ENCODE measurements around the gene CYP51A1.
"Not testable (repeated sequence)": the region's sequence is repeated elsewhere in the genome, so short reads cannot be mapped to it uniquely, and the experiment has no call there.

CYP51A1 gene

GRCh38 chr7:92088266-92088665 lies 46.0 kb downstream of the CYP51A1 start:
- no peak overlapping the region for H3K9ac ChIP-seq (ENCODE audit: low read depth in 1 of 2, low read length in 2 of 2)
- H3K27ac ChIP-seq (ENCODE audit: low read depth, low read length): no peak overlapping the region
- no peak overlapping the region for H3K4me3 ChIP-seq (ENCODE audit: low read depth in 1 of 2, low read length in 2 of 2)
- no peaks in the 10 kb centered on the region for H3K27me3 ChIP-seq (ENCODE audit: control insufficient read depth in 1 of 2, insufficient read depth in 2 of 2, low read length in 2 of 2)
- H3K9me3 ChIP-seq (ENCODE audit: control insufficient read depth in 1 of 2, low read length in 2 of 2): no peaks in the 10 kb centered on the region
- no peaks in the 10 kb centered on the region for H3K4me1 ChIP-seq (ENCODE audit: control insufficient read depth in 1 of 2, insufficient read depth in 2 of 2, low read length in 2 of 2)
- H3K36me3 ChIP-seq (ENCODE audit: control insufficient read depth in 1 of 2, insufficient read depth in 2 of 2, low read length in 2 of 2): peaks cover 23 to 81% of the 10 kb centered on the region in 2 donors

- H3K4me3 ChIP-seq (ENCODE audit: low read depth in 1 of 2, low read length in 2 of 2); H3K4me1 ChIP-seq (ENCODE audit: control insufficient read depth in 1 of 2, insufficient read depth in 2 of 2, low read length in 2 of 2); H3K27ac ChIP-seq (ENCODE audit: low read depth, low read length); H3K9ac ChIP-seq (ENCODE audit: low read depth in 1 of 2, low read length in 2 of 2); H3K27me3 ChIP-seq (ENCODE audit: control insufficient read depth in 1 of 2, insufficient read depth in 2 of 2, low read length in 2 of 2); H3K9me3 ChIP-seq (ENCODE audit: control insufficient read depth in 1 of 2, low read length in 2 of 2): not testable (repeated sequence)
- peaks cover 31 to 68% of the 10 kb centered on the region in 2 donors for H3K36me3 ChIP-seq (ENCODE audit: control insufficient read depth in 1 of 2, insufficient read depth in 2 of 2, low read length in 2 of 2)
Observed at GRCh38 chr7:92083922-92084321, 50.4 kb downstream of the CYP51A1 start.

- Histone ChIP-seq H3K36me3 (ENCODE audit: control insufficient read depth in 1 of 2, insufficient read depth in 2 of 2, low read length in 2 of 2) (peaks cover 27 to 42% of the 10 kb centered on the region in 2 donors), H3K4me1 (ENCODE audit: control insufficient read depth in 1 of 2, insufficient read depth in 2 of 2, low read length in 2 of 2) (no peaks in the 10 kb centered on the region), H3K27ac (ENCODE audit: low read depth, low read length) (no peak overlapping the region), H3K4me3 (ENCODE audit: low read depth in 1 of 2, low read length in 2 of 2) (no peak overlapping the region), H3K9me3 (ENCODE audit: control insufficient read depth in 1 of 2, low read length in 2 of 2) (no peaks in the 10 kb centered on the region), H3K27me3 (ENCODE audit: control insufficient read depth in 1 of 2, insufficient read depth in 2 of 2, low read length in 2 of 2) (no peaks in the 10 kb centered on the region), H3K9ac (ENCODE audit: low read depth in 1 of 2, low read length in 2 of 2) (no peak overlapping the region)
Observed at GRCh38 chr7:92076509-92076908, 57.8 kb downstream of the CYP51A1 start.

- H3K4me1 ChIP-seq (ENCODE audit: control insufficient read depth in 1 of 2, insufficient read depth in 2 of 2, low read length in 2 of 2): no peaks in the 10 kb centered on the region
- H3K36me3 ChIP-seq (ENCODE audit: control insufficient read depth in 1 of 2, insufficient read depth in 2 of 2, low read length in 2 of 2): peaks cover 26 to 46% of the 10 kb centered on the region in 2 donors
- H3K4me3 ChIP-seq (ENCODE audit: low read depth in 1 of 2, low read length in 2 of 2): no peak overlapping the region
- H3K9ac ChIP-seq (ENCODE audit: low read depth in 1 of 2, low read length in 2 of 2): no peak overlapping the region
- no peaks in the 10 kb centered on the region for H3K27me3 ChIP-seq (ENCODE audit: control insufficient read depth in 1 of 2, insufficient read depth in 2 of 2, low read length in 2 of 2)
- H3K27ac ChIP-seq (ENCODE audit: low read depth, low read length): no peak overlapping the region
- no peaks in the 10 kb centered on the region for H3K9me3 ChIP-seq (ENCODE audit: control insufficient read depth in 1 of 2, low read length in 2 of 2)
Observed at GRCh38 chr7:92075455-92076158, 58.7 kb downstream of the CYP51A1 start.

- H3K4me3 ChIP-seq (ENCODE audit: low read depth in 1 of 2, low read length in 2 of 2): no peak overlapping the region
- no peaks in the 10 kb centered on the region for H3K27me3 ChIP-seq (ENCODE audit: control insufficient read depth in 1 of 2, insufficient read depth in 2 of 2, low read length in 2 of 2)
- no peak overlapping the region for H3K9ac ChIP-seq (ENCODE audit: low read depth in 1 of 2, low read length in 2 of 2)
- H3K9me3 ChIP-seq (ENCODE audit: control insufficient read depth in 1 of 2, low read length in 2 of 2): no peaks in the 10 kb centered on the region
- no peak overlapping the region for H3K27ac ChIP-seq (ENCODE audit: low read depth, low read length)
- no peaks in the 10 kb centered on the region for H3K4me1 ChIP-seq (ENCODE audit: control insufficient read depth in 1 of 2, insufficient read depth in 2 of 2, low read length in 2 of 2)
- peaks cover 9 to 36% of the 10 kb centered on the region in 2 donors for H3K36me3 ChIP-seq (ENCODE audit: control insufficient read depth in 1 of 2, insufficient read depth in 2 of 2, low read length in 2 of 2)
Observed at GRCh38 chr7:92072708-92073107, 61.6 kb downstream of the CYP51A1 start.

- Histone ChIP-seq H3K27me3 (ENCODE audit: control insufficient read depth in 1 of 2, insufficient read depth in 2 of 2, low read length in 2 of 2) (no peaks in the 10 kb centered on the region), H3K27ac (ENCODE audit: low read depth, low read length) (no peak overlapping the region), H3K4me1 (ENCODE audit: control insufficient read depth in 1 of 2, insufficient read depth in 2 of 2, low read length in 2 of 2) (no peaks in the 10 kb centered on the region), H3K36me3 (ENCODE audit: control insufficient read depth in 1 of 2, insufficient read depth in 2 of 2, low read length in 2 of 2) (peaks cover 4 to 37% of the 10 kb centered on the region in 2 donors), H3K9me3 (ENCODE audit: control insufficient read depth in 1 of 2, low read length in 2 of 2) (no peaks in the 10 kb centered on the region), H3K4me3 (ENCODE audit: low read depth in 1 of 2, low read length in 2 of 2) (no peak overlapping the region), H3K9ac (ENCODE audit: low read depth in 1 of 2, low read length in 2 of 2) (no peak overlapping the region)
Observed at GRCh38 chr7:92072121-92072520, 62.2 kb downstream of the CYP51A1 start.

GRCh38 chr7:92071032-92071431 lies 63.2 kb downstream of the CYP51A1 start:
- H3K9ac ChIP-seq (ENCODE audit: low read depth in 1 of 2, low read length in 2 of 2): no peak overlapping the region
- H3K36me3 ChIP-seq (ENCODE audit: control insufficient read depth in 1 of 2, insufficient read depth in 2 of 2, low read length in 2 of 2): peaks cover 3 to 43% of the 10 kb centered on the region in 2 donors
- no peaks in the 10 kb centered on the region for H3K4me1 ChIP-seq (ENCODE audit: control insufficient read depth in 1 of 2, insufficient read depth in 2 of 2, low read length in 2 of 2)
- no peaks in the 10 kb centered on the region for H3K27me3 ChIP-seq (ENCODE audit: control insufficient read depth in 1 of 2, insufficient read depth in 2 of 2, low read length in 2 of 2)
- H3K9me3 ChIP-seq (ENCODE audit: control insufficient read depth in 1 of 2, low read length in 2 of 2): no peaks in the 10 kb centered on the region
- no peak overlapping the region for H3K4me3 ChIP-seq (ENCODE audit: low read depth in 1 of 2, low read length in 2 of 2)
- no peak overlapping the region for H3K27ac ChIP-seq (ENCODE audit: low read depth, low read length)

- Histone ChIP-seq H3K4me1 (ENCODE audit: control insufficient read depth in 1 of 2, insufficient read depth in 2 of 2, low read length in 2 of 2) (no peaks in the 10 kb centered on the region), H3K4me3 (ENCODE audit: low read depth in 1 of 2, low read length in 2 of 2) (no peak overlapping the region), H3K9me3 (ENCODE audit: control insufficient read depth in 1 of 2, low read length in 2 of 2) (no peaks in the 10 kb centered on the region), H3K9ac (ENCODE audit: low read depth in 1 of 2, low read length in 2 of 2) (no peak overlapping the region), H3K27ac (ENCODE audit: low read depth, low read length) (no peak overlapping the region), H3K36me3 (ENCODE audit: control insufficient read depth in 1 of 2, insufficient read depth in 2 of 2, low read length in 2 of 2) (peaks cover 5 to 18% of the 10 kb centered on the region in 2 donors), H3K27me3 (ENCODE audit: control insufficient read depth in 1 of 2, insufficient read depth in 2 of 2, low read length in 2 of 2) (no peaks in the 10 kb centered on the region)
Observed at GRCh38 chr7:92064438-92065029, 69.7 kb downstream of the CYP51A1 start.

Data from duodenal mucosa (tissue), 2 donors.